H1 (cell line): ENCODE measurements around the gene STX11. TPM values are rescaled to one million over a fixed set of nuclear protein-coding genes. Genes with fewer than 3 reads are reported as not detected.
A peak's percentile ranks its signal among the peaks of the same experiment; 100 is the strongest.

Source experiments
- CTCF ChIA-PET: fragments of 300-600 bp; sonication (Branson Sonifier 250); formaldehyde crosslinking; loops from one replicate; lab custom pipeline; 2021; ENCODE audit not compliant: partially characterized antibody; lab: Charles Lee
- POLR2A ChIA-PET: fragments of 300-600 bp; sonication (Branson Sonifier 250); formaldehyde crosslinking; loops from one replicate; lab custom pipeline; 2021; ENCODE audit warnings: inconsistent platforms; ENCODE audit not compliant: partially characterized antibody; lab: Charles Lee
- DNase-seq, 2 experiments: peaks; one replicate each; pipeline versions ENCODE4 v3.0.0 to v3.0.0-alpha.2; 2010 to 2022; ENCODE audit warnings: low spot score in 2 of 2, low read depth in 1 of 2, mixed read lengths in 1 of 2
- FAIRE-seq: peaks from 2 replicates; lab custom pipeline; 2011; peaks lifted over from hg19 to GRCh38; lab: Jason Lieb, UNC
- H2AFZ ChIP-seq: 2 replicates; pipeline ENCODE4 v1.8.1; 2012; ENCODE audit warnings: low read length, inconsistent platforms
- H2AK5ac ChIP-seq: 2 replicates; pipeline ENCODE4 v1.6.1; 2013; ENCODE audit warnings: low read depth, low read length
- H2BK120ac ChIP-seq: replicated peaks from 2 replicates; pipeline ENCODE3; 2013; ENCODE audit warnings: low read depth, low read length, inconsistent platforms
- H2BK12ac ChIP-seq: 2 replicates; pipeline ENCODE4 v1.6.1; 2013; ENCODE audit warnings: low read depth, low read length
- H2BK15ac ChIP-seq: 2 replicates; pipeline ENCODE4 v1.6.1; 2013; ENCODE audit warnings: low read length
- H2BK20ac ChIP-seq: 2 replicates; pipeline ENCODE4 v1.6.1; 2013; ENCODE audit warnings: low read length
- H2BK5ac ChIP-seq: 2 replicates; pipeline ENCODE4 v1.6.1; 2013; ENCODE audit warnings: low read depth, low read length
- H3K14ac ChIP-seq: 2 replicates; pipeline ENCODE4 v1.6.1; 2013; ENCODE audit warnings: inconsistent platforms; ENCODE audit not compliant: insufficient read length
- H3K18ac ChIP-seq: 2 replicates; pipeline ENCODE4 v1.6.1; 2013; ENCODE audit warnings: low read length; ENCODE audit errors: extremely low read depth
- H3K23ac ChIP-seq: 2 replicates; pipeline ENCODE4 v1.6.1; 2013; ENCODE audit warnings: inconsistent platforms; ENCODE audit not compliant: insufficient read length
- H3K23me2 ChIP-seq: 2 replicates; pipeline ENCODE4 v1.6.1; 2013; ENCODE audit warnings: low read depth, low read length
- H3K27ac ChIP-seq: 2 replicates; pipeline ENCODE4 v1.6.1; 2011; ENCODE audit warnings: low read depth, low read length, inconsistent platforms
- H3K27me3 ChIP-seq, 4 experiments: replicated peaks in 1 of 4; 1 replicate in 1 of 4; 2 replicates in 3 of 4; pipeline versions ENCODE4 v1.6.1 to v1.8.1; 2011 to 2013; ENCODE audit warnings: low read length in 3 of 4, mild to moderate bottlenecking in 3 of 4, inconsistent platforms in 2 of 4, mixed read lengths in 2 of 4, moderate library complexity in 1 of 4; ENCODE audit not compliant: control insufficient read depth in 3 of 4, insufficient read depth in 3 of 4; ENCODE audit errors: extremely low read depth in 1 of 4
- H3K36me3 ChIP-seq, 4 experiments: 2 replicates each; pipeline versions ENCODE4 v1.6.1 to v1.8.1; 2011 to 2013; ENCODE audit warnings: mild to moderate bottlenecking in 4 of 4, low read length in 3 of 4, moderate library complexity in 2 of 4, control low read depth in 1 of 4, inconsistent platforms in 1 of 4; ENCODE audit not compliant: insufficient read depth in 4 of 4, control insufficient read depth in 2 of 4
- H3K4ac ChIP-seq: replicated peaks from 2 replicates; pipeline ENCODE3; 2013; ENCODE audit warnings: low read length, low read depth, mixed read lengths, inconsistent platforms; ENCODE audit not compliant: insufficient read length
- H3K4me1 ChIP-seq, 4 experiments: replicated peaks in 1 of 4; 1 replicate in 1 of 4; 2 replicates in 3 of 4; pipeline versions ENCODE4 v1.6.1 to v1.8.1; 2011 to 2013; ENCODE audit warnings: low read length in 3 of 4, inconsistent platforms in 2 of 4, mixed read lengths in 1 of 4; ENCODE audit not compliant: insufficient read depth in 4 of 4, control insufficient read depth in 3 of 4
- H3K4me2 ChIP-seq, 2 experiments: 2 replicates each; pipeline versions ENCODE4 v1.6.1 to v1.8.1; 2011 to 2013; ENCODE audit warnings: low read depth in 2 of 2, low read length in 2 of 2, control low read depth in 1 of 2, inconsistent platforms in 1 of 2, mild to moderate bottlenecking in 1 of 2; ENCODE audit not compliant: insufficient read depth in 1 of 2
- H3K4me3 ChIP-seq, 4 experiments: fragments of 200-600, 300-600 bp in 1 of 4; sonication (generic), shearing (Covaris generic), sonication (Bioruptor Twin) in 1 of 4; 2 replicates each; pipeline versions ENCODE4 v1.5.1 to v1.8.1; 2011 to 2016; ENCODE audit warnings: low read length in 4 of 4, low read depth in 3 of 4, control low read depth in 2 of 4, inconsistent platforms in 2 of 4, mild to moderate bottlenecking in 2 of 4, mixed read lengths in 1 of 4, moderate library complexity in 1 of 4; ENCODE audit not compliant: insufficient read depth in 2 of 4; ENCODE audit errors: extremely low read depth in 1 of 4
- H3K56ac ChIP-seq: replicated peaks from 2 replicates; pipeline ENCODE3; 2013; ENCODE audit warnings: low read depth, mild to moderate bottlenecking, mixed read lengths, low read length, inconsistent platforms; ENCODE audit not compliant: insufficient read length
- H3K79me1 ChIP-seq: 2 replicates; pipeline ENCODE4 v1.6.1; 2013; ENCODE audit warnings: low read depth, low read length, control low read depth
- H3K79me2 ChIP-seq, 2 experiments: 2 replicates each; pipeline versions ENCODE4 v1.6.1 to v1.8.1; 2012 to 2013; ENCODE audit warnings: low read length in 2 of 2, mild to moderate bottlenecking in 2 of 2, inconsistent platforms in 1 of 2; ENCODE audit not compliant: insufficient read depth in 2 of 2, control insufficient read depth in 1 of 2
- H3K9ac ChIP-seq, 4 experiments: replicated peaks in 1 of 4; 1 replicate in 1 of 4; 2 replicates in 3 of 4; pipeline versions ENCODE4 v1.6.1 to v1.8.1; 2011 to 2013; ENCODE audit warnings: low read depth in 3 of 4, low read length in 3 of 4, control low read depth in 2 of 4, mild to moderate bottlenecking in 2 of 4, moderate library complexity in 2 of 4, inconsistent platforms in 1 of 4; ENCODE audit errors: extremely low read depth in 1 of 4
- H3K9me3 ChIP-seq, 2 experiments: 2 replicates each; pipeline versions ENCODE4 v1.6.1 to v1.8.1; 2012 to 2013; ENCODE audit warnings: mild to moderate bottlenecking in 2 of 2, moderate library complexity in 2 of 2, control low read depth in 1 of 2, inconsistent platforms in 1 of 2, low read depth in 1 of 2, low read length in 1 of 2, mixed read lengths in 1 of 2; ENCODE audit not compliant: insufficient read depth in 2 of 2
- H4K20me1 ChIP-seq, 2 experiments: replicated peaks in 1 of 2; 2 replicates each; pipeline versions ENCODE3 to v1.8.1; 2011 to 2013; ENCODE audit warnings: inconsistent platforms in 2 of 2, low read length in 2 of 2, mild to moderate bottlenecking in 1 of 2; ENCODE audit not compliant: insufficient read depth in 2 of 2, control insufficient read depth in 1 of 2
- H4K5ac ChIP-seq: 2 replicates; pipeline ENCODE4 v1.6.1; 2013; ENCODE audit warnings: low read length, low read depth, mixed read lengths, inconsistent platforms; ENCODE audit not compliant: insufficient read length
- H4K8ac ChIP-seq: 2 replicates; pipeline ENCODE4 v1.8.0; 2013; ENCODE audit warnings: mild to moderate bottlenecking, moderate library complexity, low read length, inconsistent platforms; ENCODE audit not compliant: insufficient read depth; ENCODE audit errors: extremely low read depth
- H4K91ac ChIP-seq: replicated peaks from 2 replicates; pipeline ENCODE3; 2013; ENCODE audit warnings: low read length, mixed read lengths, inconsistent platforms; ENCODE audit not compliant: insufficient read length
- BCL11A ChIP-seq, 2 experiments: IDR thresholded peaks; one replicate each; pipeline ENCODE4 v1.6.1; 2011; ENCODE audit warnings: low read depth in 2 of 2, low read length in 2 of 2, mild to moderate bottlenecking in 2 of 2
- E2F6 ChIP-seq: IDR thresholded peaks from 2 replicates; pipeline ENCODE4 v1.6.1; 2012; ENCODE audit warnings: inconsistent platforms
- KDM5A ChIP-seq: fragments of 200-600 bp; IDR thresholded peaks from 2 replicates; pipeline ENCODE4 v1.7.1; 2012; ENCODE audit warnings: mild to moderate bottlenecking, low read length, inconsistent platforms, mixed read lengths
- RNF2 ChIP-seq: fragments of 200-900, 300-1000 bp; sonication (generic); IDR thresholded peaks from 2 replicates; pipeline ENCODE4 v1.7.1; 2016; ENCODE audit warnings: borderline replicate concordance, low read depth, mild to moderate bottlenecking, antibody characterized with exemption, low read length; ENCODE audit not compliant: poor library complexity, severe bottlenecking; ENCODE audit errors: missing control alignments
- RXRA ChIP-seq: IDR thresholded peaks from 2 replicates; pipeline ENCODE4 v1.6.1; 2011; ENCODE audit warnings: low read depth, mild to moderate bottlenecking, low read length, moderate library complexity; ENCODE audit not compliant: insufficient read depth
- SIRT6 ChIP-seq: IDR thresholded peaks from one replicate; pipeline ENCODE4 v1.7.1; 2012; ENCODE audit warnings: low read length, inconsistent platforms
- SP1 ChIP-seq: IDR thresholded peaks from 2 replicates; pipeline ENCODE4 v1.6.1; 2011; ENCODE audit warnings: low read depth, low read length
- TAF1 ChIP-seq: IDR thresholded peaks from 2 replicates; pipeline ENCODE4 v1.6.1; 2011; ENCODE audit warnings: mild to moderate bottlenecking, low read depth, low read length
- WGBS, 2 experiments: shearing (Covaris generic) in 1 of 2; methylation state at CpG; one replicate each; pipeline versions ENCODE4 v1.1.6 to v1.1.7; 2013 to 2015; ENCODE audit warnings: low lambda C conversion rate in 2 of 2, mixed read lengths in 2 of 2, inconsistent platforms in 1 of 2, low coverage in 1 of 2, missing lambda C conversion rate in 1 of 2; ENCODE audit not compliant: insufficient replicate concordance in 2 of 2, insufficient coverage in 1 of 2, insufficient read length in 1 of 2; ENCODE audit errors: extremely low coverage in 1 of 2, missing lambda C conversion rate in 1 of 2; 5-methylcytosine and 5-hydroxymethylcytosine counted together
- long read RNA-seq, 2 experiments: library from RNA in 1 of 2; library from capped mRNA in 1 of 2; stranded (forward); transcript quantifications; one replicate each; pipeline ENCODE4 v2.0.0, GENCODE V29; 2021; ENCODE audit warnings: inconsistent platforms in 1 of 2
- polyA minus RNA-seq, 3 experiments: library from RNA; depleted of rRNA, polyadenylated mRNA; stranded (reverse); fragments of >200 nt; gene quantifications; 1 replicate in 2 of 3; 2 replicates in 1 of 3; pipeline ENCODE4 v1.2.3, GENCODE V29; 2011
- polyA plus RNA-seq, 7 experiments: library from polyadenylated mRNA; depleted of rRNA in 3 of 7; stranded (reverse) in 5 of 7; unstranded in 2 of 7; fragments of >200 nt in 5 of 7; fragments of 200-250 nt in 2 of 7; gene quantifications; 1 replicate in 5 of 7; 2 replicates in 1 of 7; 4 replicates in 1 of 7; pipeline versions ENCODE4 v1.2.1 to v1.2.3, GENCODE V29; 2011 to 2013; ENCODE audit warnings: missing spikeins in 2 of 7, mixed read lengths in 2 of 7
- total RNA-seq: library from RNA; stranded (reverse); fragmentation: NEBNext Ultra II Directional; extraction: Animal tissue kit (Norgen Biotek cat#: 25700); gene quantifications from 2 replicates; pipeline ENCODE4 v1.2.1, GENCODE V29; 2021

STX11 gene
- total RNA-seq (0.21 and 0.34 TPM in 2 replicates), polyA plus RNA-seq (2011; rRNA removed) (0.15 and 0.20 TPM in 2 replicates), polyA minus RNA-seq (2011; rRNA and poly(A)+ RNA removed) (0.27 TPM in 1 of 2 replicates, not detected in the other)
- polyA plus RNA-seq (2011; cell fraction: cytosol; rRNA removed), result 0.19 TPM
- 0.23 TPM for polyA plus RNA-seq (2011; cell fraction: nucleus; rRNA removed)
- 0.08 to 0.24 TPM (median 0.09 TPM) in 3 of 4 replicates, not detected in the other for polyA plus RNA-seq (2012, experiment 1 of 2)
- not detected for polyA plus RNA-seq (2012, experiment 2 of 2)
- polyA plus RNA-seq (2013, experiment 1 of 2), result 0.10 TPM
- polyA plus RNA-seq (2013, experiment 2 of 2), result 0.07 TPM
- polyA minus RNA-seq (2011; cell fraction: cytosol; rRNA and poly(A)+ RNA removed), result not detected
- not detected for polyA minus RNA-seq (2011; cell fraction: nucleus; rRNA and poly(A)+ RNA removed)
- long read RNA-seq, experiment 1, result 0 reads
- long read RNA-seq, experiment 2, result 0 reads

DNA sequence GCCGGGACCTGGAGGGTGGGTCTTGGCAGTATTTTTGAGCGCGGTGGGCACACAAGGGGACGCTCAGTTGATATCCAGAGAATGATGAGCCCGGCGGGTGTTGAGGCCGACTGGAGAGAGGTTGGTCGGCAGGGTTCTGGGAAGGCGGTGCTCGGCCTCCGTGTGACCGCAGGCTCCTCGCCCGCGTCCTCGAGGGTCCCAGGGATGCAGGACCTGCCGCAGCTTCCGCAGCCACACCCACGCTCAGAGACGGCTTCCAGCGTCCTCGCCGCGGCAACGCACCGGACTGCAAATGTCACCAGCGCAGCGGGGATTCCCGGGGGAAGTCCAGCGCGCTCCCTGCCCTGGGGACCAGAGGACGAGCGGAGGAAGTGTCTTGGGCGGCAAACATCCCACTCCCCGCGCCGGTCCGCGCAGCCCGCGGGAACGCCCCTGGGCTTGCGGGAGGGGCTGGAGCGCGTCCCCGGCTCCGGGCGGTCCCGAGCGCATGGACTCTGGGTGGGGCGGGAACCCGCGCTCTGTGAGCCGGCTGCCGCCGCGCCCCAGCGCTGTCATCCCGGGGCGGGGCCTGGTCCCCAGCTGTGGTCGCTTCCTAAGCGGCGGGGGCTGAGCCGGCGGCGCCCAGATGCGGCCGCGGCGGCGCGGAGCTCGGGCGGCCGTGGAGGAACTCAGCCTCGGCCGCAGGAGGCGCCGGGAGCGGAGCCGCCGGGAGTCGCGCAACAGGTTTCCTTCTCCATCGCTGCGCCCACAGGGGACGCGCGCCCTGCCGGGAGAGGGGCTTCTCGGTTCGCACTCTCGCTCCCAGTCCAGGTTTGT is at the start of gene STX11:
Gene STX11 (plus strand): TSS at position 624 of the 816 bp plus-strand sequence. CDS start 36,111 bp downstream, outside the sequence.
- POLR2A ChIA-PET, result no interaction called here
- Histone ChIP-seq H3K56ac (no peak within 1 kb of the TSS), H4K91ac (no peak within 1 kb of the TSS), H3K18ac (no peak within 1 kb of the TSS), H3K27ac (no peak within 1 kb of the TSS), H4K8ac (no peak within 1 kb of the TSS), H3K4ac (no peak within 1 kb of the TSS), H3K4me3 (peak within 1 kb of the TSS; percentile 66 to 87 (median 77)), H2BK120ac (no peak within 1 kb of the TSS), H3K27me3 (peaks cover 1 to 30% (median 23%) of the 10 kb centered on the region in 4 experiments), H3K36me3 (no peaks in the 10 kb centered on the region), H2BK15ac (no peak within 1 kb of the TSS), H3K23me2 (peaks cover 6% of the 10 kb centered on the region; the same call in 1 of the 2 replicates), H3K9ac (peak within 1 kb of the TSS in 1 of 4 experiments; percentile 27; a peak in 1 of 7 replicates), H3K9me3 (no peaks in the 10 kb centered on the region), H3K14ac (no peak within 1 kb of the TSS), H3K4me1 (no peaks in the 10 kb centered on the region; a peak in 1 of 7 replicates), H3K23ac (no peak within 1 kb of the TSS), H2BK5ac (no peak within 1 kb of the TSS), H2AK5ac (no peak within 1 kb of the TSS), H3K79me1 (no peaks in the 10 kb centered on the region), H4K20me1 (no peaks in the 10 kb centered on the region), H3K4me2 (peak within 1 kb of the TSS; percentile 66 to 94), H2BK12ac (peak within 1 kb of the TSS; percentile 33; the same call in 1 of the 2 replicates), H2AFZ (peak within 1 kb of the TSS; percentile 14; the same call in 1 of the 2 replicates), H4K5ac (no peak within 1 kb of the TSS), H3K79me2 (no peaks in the 10 kb centered on the region), H2BK20ac (no peak within 1 kb of the TSS)
- CTCF ChIA-PET, result interaction anchor here (1.0 kb wide), 1 partner anchor 9 kb away, joined by 3 read pairs; no protein-coding TSS in a partner anchor
- 1% methylated on average over 75 of the region's 93 CpGs; no CpG with 5 or more reads in 1 of the 2 experiments for WGBS, 2 experiments
- FAIRE-seq (no peak), DNase-seq (peak; percentile 10 to 80)
- TF ChIP-seq BCL11A (IDR thresholded peaks at IDR 0.05; ENCODE audit: low read depth in 2 of 2, low read length in 2 of 2) (no peak), KDM5A (no peak), RNF2 (peak; percentile 30), RXRA (no peak), TAF1 (peak; percentile 41; the same call in 1 of the 2 replicates), SP1 (no peak), SIRT6 (no peak), E2F6 (0 out of 2 replicates have a peak, but pooled peaks have one; percentile 19)
